Heart left ventricle (tissue), 13 donors: ENCODE results near the gene PLEKHM3.

ENCODE experiments used
- CTCF ChIP-seq, 12 donors: fragments of 200-600 bp; sonication (generic) in 4 of 12; IDR thresholded peaks; one replicate each; pipeline versions ENCODE4 v1.5.0 to v1.8.0; 2018 to 2022; ENCODE audit warnings: antibody characterized with exemption in 12 of 12, mild to moderate bottlenecking in 5 of 12
- POLR2A ChIP-seq, 2 donors: fragments of 450-650 bp; IDR thresholded peaks; one replicate each; pipeline ENCODE4 v1.6.1; 2017; ENCODE audit warnings: antibody characterized with exemption in 2 of 2, mild to moderate bottlenecking in 2 of 2, moderate library complexity in 2 of 2
- donor health status: ischemic (EF 13 %, LVEDD 7.1; RV severe dilation, severe dysfunction).
- donor health status: DM: no; HTN: yes; CAD: no.
- donor health status: DM: no; HTN: no; CAD: no.
- donor health status: ischemic (EF 25% LVEDD 6.9; RV normal size, moderate dysfunction).
- donor health status: ischemic (EF 25% LVEDD 5.7; RV mildly dilated, moderate dysfunction).
- donor health status: ischemic (EF 35%, LVEDD 5.7; RV mildly dilated, moderate dysfunction).
- donor health status: nonischemic (EF 11% LVEDD 7.7; RV severe dilation, severe dysfunction).
- donor health status: DM: yes; HTN: yes; CAD: no.
- donor health status: PGD.
- donor health status: ischemic (EF 29% LVEDD 5.4; RV normal size, mild dysfunction).
- donor health status: nonischemic (EF 23%, LVEDD 6.1; RV moderate dilation, normal function).

- TF ChIP-seq CTCF (IDR thresholded peaks at IDR 0.05) (no peak), POLR2A (IDR thresholded peaks at IDR 0.05) (no peak)
Observed at GRCh38 chr2:208065476-208065875, 40.1 kb upstream of the PLEKHM3 start.
